OCI-LY7 (cell line): ENCODE data around the gene BTG4.

ENCODE experiments used
- CTCF ChIP-seq: fragments of 200-600 bp; sonication (generic); conservative IDR thresholded peaks from 2 replicates; pipeline ENCODE4 v1.5.1; 2014; ENCODE audit warnings: mild to moderate bottlenecking, antibody characterized with exemption, low read length, moderate library complexity, mixed read lengths
- EZH2phosphoT487 ChIP-seq: fragments of 200-600 bp; sonication (generic); IDR thresholded peaks from 2 replicates; pipeline ENCODE4 v1.6.1; 2018; ENCODE audit warnings: low read depth, borderline replicate concordance, mild to moderate bottlenecking, mixed run types, antibody characterized with exemption, low read length, moderate library complexity, mixed read lengths

- no peak for TF ChIP-seq CTCF
- no peak for TF ChIP-seq EZH2phosphoT487
Measured at GRCh38 chr11:111549869-111550203, 37.6 kb upstream of the BTG4 start.
